ENCODE results near the gene C1orf216.
"Not testable (repeated sequence)": the region's sequence is repeated elsewhere in the genome, so short reads cannot be mapped to it uniquely, and the experiment has no call there.

C1orf216 gene

DNA sequence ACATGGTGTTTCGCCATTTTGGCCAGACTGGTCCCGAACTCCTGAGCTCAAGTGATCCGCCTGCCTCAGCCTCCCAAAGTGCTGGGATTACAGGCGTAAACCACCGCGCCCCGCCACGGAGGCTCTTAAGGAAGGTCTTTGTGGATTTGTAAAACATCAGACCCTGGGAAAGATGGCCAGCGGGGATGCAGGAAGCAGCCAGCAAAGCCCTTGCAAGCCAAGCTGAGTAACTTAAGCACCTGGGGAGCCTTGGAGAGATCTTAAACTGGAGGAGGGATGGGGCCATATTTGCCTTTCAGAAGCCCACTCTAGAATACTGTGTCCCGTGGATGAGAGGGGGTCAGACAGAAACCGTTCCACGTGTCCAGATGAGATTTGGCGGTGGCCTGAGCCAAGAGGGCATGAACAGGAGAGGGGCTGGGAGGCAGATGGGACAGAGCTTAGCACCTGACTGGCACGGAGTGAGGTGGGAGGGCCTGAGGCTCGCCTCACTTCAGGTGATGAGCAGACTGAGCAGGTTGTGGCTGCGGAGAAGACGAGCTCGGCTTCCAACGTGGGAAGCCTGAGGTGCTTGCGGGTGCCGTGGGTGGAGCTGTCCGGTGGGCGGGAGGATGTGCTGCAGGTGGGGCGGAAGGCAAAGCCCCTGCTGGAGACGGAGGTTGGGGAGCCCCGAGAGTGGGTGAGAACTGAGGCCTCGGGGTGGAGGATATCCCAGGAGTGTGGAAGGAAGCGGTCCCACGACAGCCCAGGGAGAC lies 11.7 kb downstream of the C1orf216 start:
- no peak for DNase-seq

DNA sequence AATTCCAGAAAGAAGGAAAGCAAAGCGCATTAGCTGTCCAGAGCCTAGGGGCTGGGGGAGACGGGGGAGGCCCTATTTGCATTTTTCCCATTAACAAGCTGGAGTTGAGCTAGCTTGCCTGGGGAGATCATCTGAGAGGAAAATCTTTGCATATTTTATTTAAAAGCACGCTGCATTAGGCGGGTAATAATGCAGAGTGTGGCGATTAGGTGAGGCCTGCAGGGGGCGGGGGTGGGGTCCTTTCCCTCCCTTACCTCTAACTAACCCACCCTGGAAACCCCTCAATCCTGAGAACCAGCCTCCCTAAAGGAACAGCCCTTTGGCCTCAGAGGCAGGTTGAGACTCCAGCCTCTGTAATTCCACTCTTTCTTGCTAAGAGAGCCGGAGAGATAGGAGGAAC lies 16.2 kb downstream of the C1orf216 start:
- DNase-seq = no peak

DNA sequence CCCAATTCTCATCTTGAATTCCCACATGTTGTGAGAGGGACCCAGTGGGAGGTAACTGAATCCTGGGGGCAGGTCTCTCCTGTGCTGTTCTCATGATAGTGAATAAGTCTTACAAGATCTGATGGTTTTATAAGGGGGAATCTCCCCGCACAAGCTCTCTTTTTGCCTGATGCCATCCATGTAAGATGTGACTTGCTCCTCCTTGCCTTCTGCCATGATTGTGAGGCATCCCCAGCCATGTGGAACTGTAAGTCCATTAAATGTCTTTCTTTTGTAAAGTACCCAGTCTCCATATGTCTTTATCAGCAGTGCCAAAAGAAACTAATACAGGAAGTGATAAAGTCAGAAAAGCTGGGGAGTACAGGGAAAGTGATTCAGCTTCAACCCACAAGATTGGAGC lies 19.5 kb downstream of the C1orf216 start:
- DNase-seq = not testable (repeated sequence)

DNA sequence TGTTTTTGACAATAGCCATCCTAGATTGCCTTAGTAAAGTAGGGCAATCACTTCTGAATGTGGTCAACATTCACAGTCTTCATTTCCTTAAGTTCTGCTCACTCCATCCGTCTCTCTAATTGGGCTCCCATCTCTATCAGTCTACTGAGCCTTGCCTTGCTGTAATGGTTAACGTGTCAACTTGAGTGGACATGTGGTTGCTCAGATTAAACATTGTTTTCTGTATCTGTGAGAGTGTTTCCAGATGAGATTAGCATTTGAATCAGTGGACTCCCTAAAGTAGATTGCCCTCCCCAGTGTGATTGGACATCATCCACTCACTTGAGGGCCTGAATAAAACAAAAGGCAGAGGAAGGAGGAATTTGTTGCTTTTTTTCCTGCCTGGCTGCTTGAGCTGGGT lies 26.4 kb downstream of the C1orf216 start:
- no peak for DNase-seq

DNA sequence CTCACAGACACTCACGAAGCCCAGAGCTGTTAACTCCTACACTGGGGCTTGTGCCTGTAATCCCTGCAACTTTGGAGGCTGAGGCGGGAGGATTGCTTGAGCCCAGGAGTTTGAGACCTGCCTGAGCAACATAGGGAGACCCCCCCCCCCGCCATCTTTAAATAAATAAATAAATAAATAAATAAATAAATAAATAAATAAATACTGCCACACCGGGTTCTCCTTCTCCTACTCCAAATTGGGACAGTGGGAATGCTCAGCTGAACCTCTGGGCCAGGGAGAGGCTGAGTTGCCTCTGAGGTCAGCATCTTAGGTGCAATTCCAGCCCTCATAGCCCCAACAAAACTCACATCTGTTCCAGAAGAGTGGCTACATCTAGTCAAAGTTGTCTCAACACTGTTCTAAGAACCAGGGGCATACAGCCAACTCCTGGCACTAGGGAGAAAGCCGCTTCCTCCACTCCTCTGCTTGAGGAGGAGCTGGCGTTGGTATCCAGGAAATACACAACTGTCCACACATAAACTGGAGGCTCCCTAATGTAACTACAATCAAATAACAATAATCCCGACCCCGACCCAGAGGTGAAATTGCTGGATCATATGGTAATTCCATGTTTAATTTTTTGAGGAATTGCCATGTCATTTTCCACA lies 27.0 kb downstream of the C1orf216 start:
- no peak for DNase-seq

DNA sequence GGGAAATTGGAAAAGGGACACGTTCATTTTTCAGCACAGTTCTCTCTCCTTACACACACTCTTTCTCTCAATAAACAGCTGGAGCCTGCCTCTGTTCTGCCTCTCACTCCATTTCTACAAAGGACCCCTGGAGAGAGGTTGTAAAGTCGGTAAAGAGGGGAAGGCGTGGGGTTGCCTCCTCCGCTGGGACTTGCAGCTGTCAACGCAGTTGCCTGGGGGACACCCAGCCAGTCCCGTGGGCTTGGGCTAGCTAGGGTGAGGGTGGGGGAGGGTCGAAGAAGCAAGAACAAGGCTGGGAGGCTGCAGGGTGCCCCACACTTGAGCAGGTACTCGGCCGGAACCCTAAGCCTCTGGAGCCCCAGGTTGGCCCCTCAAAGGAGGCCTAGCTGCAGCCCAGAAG lies 27.6 kb downstream of the C1orf216 start:
- DNase-seq = no peak

DNA sequence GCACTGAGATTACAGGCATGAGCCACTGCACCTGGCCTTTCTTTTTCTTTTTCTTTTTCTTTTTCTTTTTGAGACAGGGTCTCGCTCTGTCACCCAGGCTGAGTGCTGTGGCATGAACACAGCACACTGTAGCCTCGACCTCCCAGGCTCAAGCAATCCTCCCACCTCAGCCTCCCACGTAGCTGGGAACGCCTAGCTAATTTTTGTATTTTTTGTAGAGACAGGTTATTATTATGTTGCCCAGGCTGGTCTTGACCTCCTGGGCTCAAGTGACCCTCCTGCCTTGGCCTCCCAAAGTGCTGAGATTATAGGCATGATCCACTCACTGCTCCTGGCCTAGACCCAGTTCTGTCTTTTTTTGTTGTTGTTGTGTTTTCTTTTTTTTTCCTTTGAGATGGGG lies 28.6 kb downstream of the C1orf216 start:
- DNase-seq = not testable (repeated sequence)

DNA sequence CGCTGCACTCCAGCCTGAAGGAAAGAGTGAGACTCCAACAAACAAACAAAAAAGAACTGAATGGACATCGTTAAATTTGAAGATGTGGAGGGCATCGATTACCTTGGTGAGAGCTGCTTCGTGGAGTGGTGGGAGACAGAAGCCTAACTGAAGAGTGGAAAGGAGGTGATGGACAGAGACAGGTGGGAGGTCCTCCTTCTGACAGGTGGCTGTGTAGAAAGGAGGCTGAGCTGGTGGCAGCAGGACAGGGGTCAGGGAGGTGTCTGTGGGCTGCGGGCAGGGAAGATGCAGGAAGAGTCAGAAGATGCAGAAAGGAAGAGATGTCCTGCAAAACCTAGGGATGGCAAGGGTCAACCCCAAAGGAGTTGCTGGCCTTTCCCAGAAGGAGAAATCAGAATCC lies 30.5 kb downstream of the C1orf216 start:
- DNase-seq = no peak

DNA sequence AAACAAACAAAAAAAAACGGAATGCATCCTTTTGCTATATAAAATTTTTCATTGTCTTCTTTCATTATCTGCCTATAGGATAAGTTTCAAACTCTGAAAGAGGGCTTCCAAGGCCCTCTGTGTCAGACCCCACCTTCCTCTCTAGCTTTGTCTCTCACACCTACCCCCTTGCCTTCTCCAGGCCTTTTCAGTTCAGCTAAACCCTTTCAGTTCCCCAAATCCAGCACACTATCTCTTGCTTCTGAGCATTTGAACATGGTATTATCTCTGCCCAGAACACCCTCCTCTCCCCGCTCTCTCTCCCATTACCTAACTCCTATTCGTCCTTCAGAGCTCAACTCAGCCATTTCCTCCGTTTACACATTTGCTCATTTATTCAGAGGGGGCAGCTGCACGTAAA lies 35.7 kb downstream of the C1orf216 start:
- DNase-seq = no peak

DNA sequence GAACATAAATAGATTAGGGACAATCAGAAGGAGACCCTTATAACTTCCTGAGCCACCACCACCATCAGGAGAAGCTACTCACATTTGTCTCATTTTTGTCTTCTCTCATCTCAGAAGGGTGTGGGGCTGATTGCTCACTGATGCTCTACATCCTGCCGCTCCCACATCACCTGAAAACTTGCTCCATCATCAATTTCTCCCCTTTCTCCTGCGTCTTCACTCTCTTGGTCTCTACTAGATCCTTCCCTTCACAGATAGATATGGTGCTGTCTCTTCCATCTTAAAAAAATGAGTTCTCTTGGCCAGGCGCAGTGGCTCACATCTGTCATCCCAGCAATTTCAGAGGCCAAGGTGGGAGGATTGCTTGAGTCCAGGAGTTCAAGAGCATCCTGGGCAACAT lies 38.4 kb downstream of the C1orf216 start:
- no peak for DNase-seq

DNA sequence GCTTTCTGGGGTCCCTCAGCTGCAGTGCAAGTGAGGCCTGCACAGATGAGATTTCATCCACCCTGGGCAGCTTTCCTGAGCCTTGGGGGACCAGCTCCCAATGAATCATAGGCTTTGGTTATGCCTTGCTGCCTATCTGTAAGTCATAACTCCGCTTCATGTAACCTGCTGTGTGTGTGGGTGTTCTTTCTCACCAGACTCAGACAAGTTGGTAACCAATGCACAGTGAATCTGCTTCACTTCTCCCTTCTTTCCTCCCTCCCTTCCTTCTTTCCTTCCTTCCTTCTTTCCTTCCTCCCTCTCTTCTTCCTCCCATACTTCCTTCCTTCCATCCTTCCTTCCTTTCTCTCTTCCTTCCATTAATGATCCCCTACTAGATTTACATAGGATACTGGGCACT lies 42.9 kb downstream of the C1orf216 start:
- DNase-seq = peak; percentile 33

DNA sequence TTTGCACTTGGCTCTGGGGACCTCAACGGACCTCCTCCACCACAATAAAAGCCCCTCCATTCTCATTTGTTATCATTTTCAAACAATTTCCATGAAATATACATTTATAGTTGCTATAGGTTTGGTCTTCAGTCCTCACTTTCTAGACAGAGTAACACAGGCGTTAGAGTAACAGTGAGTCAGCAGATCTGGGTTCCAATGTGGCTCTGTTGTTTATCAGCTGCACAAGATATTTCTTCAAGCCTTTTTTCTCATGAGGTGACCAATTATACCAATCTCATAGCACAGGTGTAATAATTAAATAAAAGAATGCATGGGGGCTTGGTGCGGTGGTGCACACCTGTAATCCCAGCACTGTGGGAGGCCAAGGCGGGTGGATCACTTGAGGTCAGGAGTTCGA lies 44.6 kb downstream of the C1orf216 start:
- no peak for DNase-seq

DNA sequence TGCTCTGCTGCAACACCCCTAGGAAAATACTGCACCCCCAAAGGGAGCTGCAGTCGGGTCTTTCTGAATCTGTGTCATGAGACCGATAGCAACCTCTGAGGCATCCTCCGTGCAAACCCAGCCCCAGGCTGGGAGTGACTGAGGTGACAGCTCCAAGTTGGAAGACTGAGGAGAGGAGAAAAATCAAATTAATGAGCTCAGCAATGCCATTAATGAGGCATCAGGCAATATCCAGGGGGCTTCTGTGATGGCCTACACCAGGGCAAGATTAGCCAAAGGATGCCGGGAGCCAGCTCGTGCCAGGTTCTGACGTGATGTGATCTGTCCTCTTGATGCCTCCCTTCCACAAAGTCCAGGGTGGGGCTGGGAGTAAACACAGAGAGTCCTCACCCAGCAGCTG lies 46.6 kb downstream of the C1orf216 start:
- no peak for DNase-seq

DNA sequence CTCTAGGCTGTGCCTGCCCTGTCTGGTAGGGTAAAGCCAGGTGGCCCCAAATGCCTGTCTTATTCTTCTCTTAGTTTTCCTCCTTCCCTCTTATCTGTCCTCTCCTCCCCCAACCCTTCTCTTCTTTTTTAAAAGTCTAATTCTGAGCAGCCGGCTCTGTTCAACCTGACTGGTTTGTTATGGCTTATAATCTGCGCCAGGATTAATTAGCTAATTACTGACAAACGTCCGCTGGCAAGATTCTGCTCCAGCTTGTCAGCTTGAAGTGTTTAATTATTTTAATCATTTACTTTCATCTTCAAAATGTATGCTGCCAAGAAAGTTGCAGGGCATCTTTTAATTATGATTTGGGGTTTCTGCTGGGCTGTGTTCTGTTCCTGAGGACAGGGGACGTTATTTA lies 50.2 kb downstream of the C1orf216 start:
- no peak for DNase-seq

DNA sequence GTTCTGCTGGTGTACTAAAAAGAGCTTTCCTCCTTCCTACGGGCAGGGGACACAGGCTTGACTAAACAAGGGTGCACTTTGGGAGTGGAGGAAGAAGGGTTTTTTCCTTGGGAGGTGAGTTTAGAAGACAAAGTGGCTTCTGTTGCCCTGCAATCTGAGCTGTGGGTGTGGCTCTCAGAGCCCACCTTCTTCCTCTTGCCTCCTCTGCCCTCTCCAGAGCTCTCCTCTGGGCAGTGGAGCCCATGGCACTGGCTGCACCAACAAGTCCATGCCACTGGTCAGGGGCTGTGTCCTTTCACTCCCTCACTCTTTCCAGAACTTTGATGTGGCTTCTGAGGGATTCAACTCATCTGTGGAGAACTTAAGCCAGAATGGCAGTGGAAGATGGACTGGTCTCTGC lies 51.8 kb downstream of the C1orf216 start:
- no peak for DNase-seq

DNA sequence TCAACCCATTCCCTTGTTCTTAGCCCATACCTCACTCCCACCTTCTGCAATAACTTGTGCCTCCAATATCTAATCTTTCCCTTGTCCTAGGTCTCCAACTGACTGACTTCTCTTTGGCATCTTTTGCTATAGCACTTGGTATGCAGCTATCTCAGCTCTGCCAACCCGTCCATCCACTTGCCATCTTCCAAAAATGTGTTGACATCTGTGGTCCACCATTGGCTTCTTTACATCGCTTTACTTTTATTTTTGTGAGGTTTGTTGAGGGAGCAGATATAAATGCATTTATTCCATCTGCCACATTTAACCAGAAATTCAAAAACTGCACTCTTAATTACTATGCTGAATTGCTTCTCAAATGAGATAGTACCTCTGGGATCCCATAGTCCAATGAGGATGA lies 52.5 kb downstream of the C1orf216 start:
- no peak for DNase-seq

Data from kidney glomerular epithelial cell (primary cell).